Neural cell (in vitro differentiated cells): ENCODE results near the gene TGFBR2. TPM values are rescaled to one million over a fixed set of nuclear protein-coding genes. Genes with fewer than 3 reads are reported as not detected.

Experiments
- H2AFZ ChIP-seq: fragments of 200-600, 300-800 bp; sonication (generic), shearing (Covaris generic); 2 replicates; pipeline ENCODE4 v1.6.0; 2014; ENCODE audit warnings: low read depth, mild to moderate bottlenecking, antibody characterized with exemption, low read length, moderate library complexity
- H3F3A ChIP-seq: fragments of 200-600 bp; shearing (Covaris generic); 2 replicates; pipeline ENCODE4 v1.6.1; 2016; ENCODE audit warnings: mild to moderate bottlenecking, moderate library complexity, mixed read lengths, antibody characterized with exemption, low read length; ENCODE audit not compliant: insufficient read depth, poor library complexity, severe bottlenecking
- H3K27ac ChIP-seq: fragments of 200-600, 300-800 bp; sonication (generic), shearing (Covaris generic); 2 replicates; pipeline ENCODE4 v1.5.1; 2014; ENCODE audit warnings: mild to moderate bottlenecking, low read length, moderate library complexity
- H3K27me3 ChIP-seq: fragments of 300-800, 200-600 bp; sonication (generic), shearing (Covaris generic); 2 replicates; pipeline ENCODE4 v1.6.0; 2014; ENCODE audit warnings: mild to moderate bottlenecking, low read depth, low read length, moderate library complexity; ENCODE audit not compliant: insufficient read depth
- H3K36me3 ChIP-seq: fragments of 300-800, 200-600 bp; sonication (generic), shearing (Covaris generic); 2 replicates; pipeline ENCODE4 v1.5.1; 2014; ENCODE audit warnings: mild to moderate bottlenecking, antibody characterized with exemption, low read length, moderate library complexity; ENCODE audit not compliant: insufficient read depth
- H3K4me2 ChIP-seq: fragments of 300-800, 200-600 bp; sonication (generic), shearing (Covaris generic); 2 replicates; pipeline ENCODE4 v1.6.0; 2014; ENCODE audit warnings: mild to moderate bottlenecking, low read length
- H3K4me3 ChIP-seq: fragments of 300-800, 200-600 bp; sonication (generic), shearing (Covaris generic); 2 replicates; pipeline ENCODE4 v1.5.1; 2014; ENCODE audit warnings: mild to moderate bottlenecking, low read length, moderate library complexity
- H3K79me2 ChIP-seq: fragments of 200-600 bp; shearing (Covaris generic); replicated peaks from 2 replicates; pipeline ENCODE4 v1.6.0; 2014; ENCODE audit warnings: mild to moderate bottlenecking, low read length, moderate library complexity; ENCODE audit not compliant: insufficient read depth
- H3K9ac ChIP-seq: fragments of 300-800, 200-600 bp; sonication (generic), shearing (Covaris generic); 2 replicates; pipeline ENCODE4 v1.6.1; 2016; ENCODE audit warnings: mild to moderate bottlenecking, low read length, mixed read lengths
- H3K9me2 ChIP-seq: fragments of 200-600 bp; shearing (Covaris generic); 2 replicates; pipeline ENCODE4 v1.6.1; 2016; ENCODE audit warnings: mild to moderate bottlenecking, low read length, mixed read lengths; ENCODE audit not compliant: insufficient read depth
- H3K9me3 ChIP-seq: fragments of 200-600, 300-800 bp; sonication (generic), shearing (Covaris generic); 2 replicates; pipeline ENCODE4 v1.6.1; 2016; ENCODE audit warnings: mild to moderate bottlenecking, mixed run types, low read length, moderate library complexity, mixed read lengths
- H4K20me1 ChIP-seq: fragments of 200-600 bp; shearing (Covaris generic); 2 replicates; pipeline ENCODE4 v1.6.1; 2016; ENCODE audit warnings: mild to moderate bottlenecking, mixed run types; ENCODE audit not compliant: insufficient read depth
- CTCF ChIP-seq: fragments of 450-650 bp; IDR thresholded peaks from 2 replicates; pipeline ENCODE4 v1.5.1; 2014; ENCODE audit warnings: antibody characterized with exemption, mild to moderate bottlenecking, moderate library complexity; ENCODE audit not compliant: poor library complexity, severe bottlenecking
- EP300 ChIP-seq: fragments of 450-650 bp; conservative IDR thresholded peaks from 2 replicates; pipeline ENCODE4 v1.6.1; 2014; ENCODE audit warnings: antibody characterized with exemption, mild to moderate bottlenecking, moderate library complexity; ENCODE audit not compliant: poor library complexity, severe bottlenecking
- EZH2 ChIP-seq: fragments of 200-600, 300-800 bp; shearing (Covaris generic), sonication (generic); IDR thresholded peaks from 2 replicates; pipeline ENCODE4 v1.6.1; 2014; ENCODE audit warnings: antibody characterized with exemption, low read length, borderline replicate concordance, mild to moderate bottlenecking; ENCODE audit not compliant: insufficient read depth, poor library complexity, severe bottlenecking
- MXI1 ChIP-seq: fragments of 450-650 bp; conservative IDR thresholded peaks from 2 replicates; pipeline ENCODE4 v1.6.1; 2014; ENCODE audit warnings: antibody characterized with exemption, mild to moderate bottlenecking; ENCODE audit not compliant: poor library complexity, severe bottlenecking
- POLR2AphosphoS5 ChIP-seq: IDR thresholded peaks from 2 replicates; pipeline ENCODE4 v1.6.1; 2012
- RAD21 ChIP-seq: fragments of 450-650 bp; conservative IDR thresholded peaks from 2 replicates; pipeline ENCODE4 v1.6.1; 2014; ENCODE audit warnings: antibody characterized with exemption, mild to moderate bottlenecking, moderate library complexity
- REST ChIP-seq: IDR thresholded peaks from 2 replicates; pipeline ENCODE4 v1.6.1; 2012; ENCODE audit warnings: borderline replicate concordance
- SMC3 ChIP-seq: fragments of 450-650 bp; conservative IDR thresholded peaks from 2 replicates; pipeline ENCODE4 v1.6.1; 2014; ENCODE audit warnings: antibody characterized with exemption, mild to moderate bottlenecking, moderate library complexity; ENCODE audit not compliant: poor library complexity
- TAF1 ChIP-seq: IDR thresholded peaks from 2 replicates; pipeline ENCODE4 v1.6.1; 2012; ENCODE audit warnings: low read depth
- polyA plus RNA-seq: library from polyadenylated mRNA; depleted of rRNA; stranded (reverse); fragments of >200 nt; gene quantifications from 2 replicates; pipeline ENCODE4 v1.2.3, GENCODE V29; 2014

Gene TGFBR2
- polyA plus RNA-seq, 1 donor from 2014 or later, result not detected

GRCh38 chr3:30612437-30613132, 6.2 kb downstream of the TGFBR2 start:
- no peaks in the 10 kb centered on the region for H3K9me2 ChIP-seq
- H3K4me2 ChIP-seq, result no peak overlapping the region
- no peak overlapping the region for H2AFZ ChIP-seq
- H4K20me1 ChIP-seq, result no peaks in the 10 kb centered on the region
- no peak for TF ChIP-seq EZH2
- no peaks in the 10 kb centered on the region for H3F3A ChIP-seq
- peaks cover 5% of the 10 kb centered on the region for H3K27me3 ChIP-seq
- no peak overlapping the region for H3K27ac ChIP-seq
- no peak overlapping the region for H3K4me3 ChIP-seq
- H3K79me2 ChIP-seq, result no peaks in the 10 kb centered on the region
- H3K36me3 ChIP-seq, result no peaks in the 10 kb centered on the region
- no peak overlapping the region for H3K9ac ChIP-seq
- H3K9me3 ChIP-seq, result no peaks in the 10 kb centered on the region

- no peak overlapping the region for H3K9ac ChIP-seq
- no peak overlapping the region for H2AFZ ChIP-seq
- H3K4me2 ChIP-seq, result no peak overlapping the region
- H3K36me3 ChIP-seq, result no peaks in the 10 kb centered on the region
- H3F3A ChIP-seq, result no peaks in the 10 kb centered on the region
- no peak overlapping the region for H3K27ac ChIP-seq
- no peaks in the 10 kb centered on the region for H3K9me2 ChIP-seq
- TF ChIP-seq EZH2 (no peak), POLR2AphosphoS5 (no peak), EP300 (no peak), SMC3 (no peak), REST (no peak), TAF1 (no peak), RAD21 (no peak), CTCF (no peak), MXI1 (no peak)
- H3K9me3 ChIP-seq, result no peaks in the 10 kb centered on the region
- peaks cover 2% of the 10 kb centered on the region for H3K27me3 ChIP-seq
- H4K20me1 ChIP-seq, result no peaks in the 10 kb centered on the region
- H3K79me2 ChIP-seq, result no peaks in the 10 kb centered on the region
- H3K4me3 ChIP-seq, result no peak overlapping the region
Observed at GRCh38 chr3:30613133-30613825, 6.9 kb downstream of the TGFBR2 start.
